Inflammatory macrophage treated with lipopolysaccharide for 1 hour (primary cell): Measurements from ENCODE around the gene ERC2.

Experiments
- DNase-seq, 2 donors: peaks; one replicate each; pipeline ENCODE4 v3.0.0-alpha.2; 2020 to 2022

Gene ERC2

GRCh38 chr3:55966566-55966965 lies 501.7 kb downstream of the ERC2 start:
- DNase-seq = no peak

- no peak for DNase-seq
These were observed 502.5 kb downstream of the ERC2 start for GRCh38 chr3:55965776-55966175.

- no peak for DNase-seq
These were observed 503.7 kb downstream of the ERC2 start for GRCh38 chr3:55964491-55964985.

- DNase-seq = no peak
These were observed 504.7 kb downstream of the ERC2 start for GRCh38 chr3:55963601-55964000.

- DNase-seq = no peak
These were observed 508.7 kb downstream of the ERC2 start for GRCh38 chr3:55959471-55960080.

- no peak for DNase-seq
These were observed 509.7 kb downstream of the ERC2 start for GRCh38 chr3:55958605-55959004.

GRCh38 chr3:55955891-55956477 lies 512.3 kb downstream of the ERC2 start:
- no peak for DNase-seq

- DNase-seq = no peak
These were observed 516.9 kb downstream of the ERC2 start for GRCh38 chr3:55951388-55951787.

- DNase-seq = no peak
These were observed 520.9 kb downstream of the ERC2 start for GRCh38 chr3:55947406-55947805.

- DNase-seq = no peak
These were observed 521.6 kb downstream of the ERC2 start for GRCh38 chr3:55946574-55947160.

GRCh38 chr3:55942868-55943267 lies 525.4 kb downstream of the ERC2 start:
- DNase-seq = no peak

- no peak for DNase-seq
These were observed 529.0 kb downstream of the ERC2 start for GRCh38 chr3:55939287-55939686.

GRCh38 chr3:55937301-55937700 lies 531.0 kb downstream of the ERC2 start:
- no peak for DNase-seq

GRCh38 chr3:55936549-55937052 lies 531.7 kb downstream of the ERC2 start:
- no peak for DNase-seq

GRCh38 chr3:55935241-55935640 lies 533.0 kb downstream of the ERC2 start:
- no peak for DNase-seq

GRCh38 chr3:55934771-55935170 lies 533.5 kb downstream of the ERC2 start:
- no peak for DNase-seq

- no peak for DNase-seq
These were observed 539.0 kb downstream of the ERC2 start for GRCh38 chr3:55929154-55929869.

- no peak for DNase-seq
These were observed 544.6 kb downstream of the ERC2 start for GRCh38 chr3:55923626-55924025.

GRCh38 chr3:55923207-55923606 lies 545.1 kb downstream of the ERC2 start:
- no peak for DNase-seq

GRCh38 chr3:55912880-55913279 lies 555.4 kb downstream of the ERC2 start:
- DNase-seq = no peak

- no peak for DNase-seq
These were observed 557.0 kb downstream of the ERC2 start for GRCh38 chr3:55911266-55911665.

- no peak for DNase-seq
These were observed 557.7 kb downstream of the ERC2 start for GRCh38 chr3:55910543-55910942.

- no peak for DNase-seq
These were observed 558.9 kb downstream of the ERC2 start for GRCh38 chr3:55909373-55909772.

GRCh38 chr3:55907616-55908015 lies 560.7 kb downstream of the ERC2 start:
- no peak for DNase-seq
